Activated effector memory CD4-positive, alpha-beta T cell treated with anti-CD3 and anti-CD28 coated beads, Interleukin-2, amount 50 U/mL, for 16 hours (primary cell): ENCODE measurements around the gene PPM1E.
"Not testable (repeated sequence)": the region's sequence is repeated elsewhere in the genome, so short reads cannot be mapped to it uniquely, and the experiment has no call there.

Source experiments
- DNase-seq: peaks from one replicate; pipeline ENCODE4 v3.0.0-alpha.2; 2020

PPM1E gene

DNA sequence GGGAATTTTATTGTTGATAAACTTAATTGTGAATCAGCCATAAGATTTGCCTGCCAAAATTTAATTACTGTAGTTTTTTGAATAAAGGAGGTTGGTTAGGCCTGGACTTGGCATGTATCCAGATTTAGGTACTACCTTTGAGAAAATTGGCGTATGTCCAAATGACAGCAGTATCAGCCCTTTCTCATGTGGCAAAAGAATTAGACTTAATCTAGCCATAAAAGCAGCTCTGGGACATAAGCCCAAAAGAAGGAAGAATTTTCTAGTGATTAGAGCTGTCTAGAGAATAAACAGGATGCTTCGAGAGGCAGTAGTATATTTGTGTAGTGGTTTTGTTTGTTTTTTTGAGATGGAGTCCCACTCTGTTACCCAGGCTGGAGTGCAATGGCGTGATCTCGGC lies 27.7 kb downstream of the PPM1E start:
- DNase-seq = no peak

DNA sequence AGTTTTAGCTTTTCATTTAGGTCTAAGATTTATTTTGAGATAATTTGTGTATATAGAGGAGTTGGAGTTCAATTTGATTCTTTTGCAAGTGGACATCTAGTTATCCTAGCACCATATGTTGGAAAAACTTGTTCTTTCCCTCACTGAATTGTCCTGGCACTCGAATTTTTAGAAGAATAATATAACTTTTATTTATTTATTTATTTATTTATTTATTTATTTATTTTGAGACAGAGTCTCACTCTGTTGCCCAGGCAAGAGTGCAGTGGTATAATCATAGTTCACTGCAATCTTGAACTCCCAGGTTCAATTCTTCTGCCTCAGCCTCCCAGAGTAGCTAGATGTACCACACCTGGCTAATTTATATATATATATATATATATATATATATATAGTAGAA lies 29.4 kb downstream of the PPM1E start:
- no peak for DNase-seq

DNA sequence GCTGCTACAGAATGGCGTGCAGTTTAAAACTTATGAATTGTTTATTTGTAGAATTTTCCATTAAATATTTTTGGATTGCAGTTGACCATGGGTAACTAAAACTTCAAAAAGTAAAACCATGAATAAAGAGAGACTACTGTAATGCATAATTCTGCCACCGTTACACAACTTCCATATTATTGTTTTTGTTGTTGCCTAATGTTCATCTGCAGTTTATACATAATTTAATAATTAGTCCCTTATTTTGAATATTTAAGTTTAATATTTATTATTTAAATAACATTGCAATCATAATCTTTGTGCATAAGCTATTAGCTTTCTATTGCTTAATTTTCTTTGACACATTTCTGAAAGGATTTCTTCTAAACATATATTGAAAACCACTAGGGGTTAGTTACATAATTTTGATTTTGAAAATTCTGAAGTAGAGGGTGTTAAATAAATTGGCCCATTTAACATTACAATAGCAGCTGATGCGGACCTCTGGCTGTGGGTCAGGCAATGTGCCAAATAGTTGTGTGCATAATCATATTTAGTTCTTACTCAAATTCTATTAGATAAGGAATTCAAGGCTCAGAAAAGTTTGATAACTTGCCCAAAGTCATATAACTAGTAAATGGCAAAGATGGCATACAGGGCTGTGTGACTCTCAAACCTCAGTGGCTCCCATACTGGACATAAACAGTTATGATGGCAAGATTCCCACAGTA lies 31.1 kb downstream of the PPM1E start:
- no peak for DNase-seq

DNA sequence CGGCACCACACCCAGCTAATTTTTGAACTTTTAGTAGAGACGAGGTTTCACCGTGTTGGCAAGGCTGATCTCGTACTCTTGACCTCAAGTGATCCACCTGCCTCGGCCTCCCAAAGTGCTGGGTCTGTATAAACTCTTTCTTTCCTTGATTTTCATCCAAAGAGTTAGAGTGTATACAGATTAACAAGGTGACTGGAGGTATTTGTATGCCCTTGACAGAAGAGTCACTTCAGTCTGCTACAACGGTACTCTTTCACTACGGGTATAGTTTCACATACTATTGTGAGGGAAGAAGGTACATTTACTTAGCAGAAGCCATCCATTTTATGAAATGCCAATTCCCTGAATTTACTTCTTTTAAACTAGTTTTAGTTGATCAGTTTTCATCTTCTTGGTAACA lies 32.5 kb downstream of the PPM1E start:
- no peak for DNase-seq

DNA sequence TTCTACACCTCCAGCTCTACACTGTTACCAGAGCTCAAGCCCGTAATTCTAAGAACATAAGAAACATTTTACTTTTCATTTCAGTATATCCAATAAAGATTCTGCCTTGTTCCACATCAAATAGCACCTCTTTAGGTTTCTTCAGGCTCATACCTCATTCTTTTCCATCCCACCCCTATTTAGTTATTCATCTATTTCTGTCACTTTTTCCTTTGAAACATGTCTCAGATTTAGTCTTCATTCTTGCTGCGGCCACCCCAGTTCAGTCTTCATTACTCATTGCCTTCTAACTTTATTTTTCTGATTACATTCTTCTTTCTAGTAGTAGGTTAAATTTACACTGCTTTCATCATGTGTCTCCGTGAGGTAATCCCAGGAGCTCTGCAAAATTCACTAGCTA lies 33.5 kb downstream of the PPM1E start:
- no peak for DNase-seq

DNA sequence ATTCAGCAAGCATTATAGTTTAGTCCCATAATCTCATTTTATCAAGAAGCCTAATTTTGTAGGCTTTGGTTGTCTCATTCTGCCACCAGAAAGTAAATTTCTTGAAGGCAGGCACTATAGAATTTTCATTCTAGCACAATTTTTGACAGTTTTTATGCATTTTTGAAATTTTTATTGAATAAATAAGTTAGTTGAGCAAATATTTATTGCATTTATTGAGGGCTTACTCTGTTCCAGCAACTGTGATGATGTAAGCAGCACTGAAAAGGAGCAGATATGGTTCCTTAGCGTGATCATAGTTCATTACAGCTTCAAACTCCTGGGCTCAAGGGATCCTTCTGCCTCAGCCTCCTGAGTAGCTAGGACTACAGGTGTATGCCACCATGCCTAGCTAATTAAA lies 34.2 kb downstream of the PPM1E start:
- no peak for DNase-seq

DNA sequence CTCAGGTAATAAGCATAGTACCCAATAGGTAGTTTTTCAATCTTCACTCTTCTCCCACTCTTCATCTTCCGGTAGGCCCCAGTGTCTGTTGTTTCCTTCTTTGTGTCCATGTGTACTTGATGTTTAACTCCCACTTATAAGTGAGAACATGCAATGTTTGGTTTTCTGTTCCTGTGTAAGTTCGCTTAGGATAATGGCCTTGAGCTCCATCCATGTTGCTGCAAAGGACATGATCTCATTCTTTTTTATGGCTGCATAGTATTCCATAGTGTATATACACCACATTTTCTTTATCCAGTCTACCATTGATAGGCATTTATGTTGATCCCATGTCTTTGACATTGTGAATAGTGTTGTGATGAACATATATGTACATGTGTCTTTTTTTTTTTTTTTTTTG lies 38.9 kb downstream of the PPM1E start:
- not testable (repeated sequence) for DNase-seq

DNA sequence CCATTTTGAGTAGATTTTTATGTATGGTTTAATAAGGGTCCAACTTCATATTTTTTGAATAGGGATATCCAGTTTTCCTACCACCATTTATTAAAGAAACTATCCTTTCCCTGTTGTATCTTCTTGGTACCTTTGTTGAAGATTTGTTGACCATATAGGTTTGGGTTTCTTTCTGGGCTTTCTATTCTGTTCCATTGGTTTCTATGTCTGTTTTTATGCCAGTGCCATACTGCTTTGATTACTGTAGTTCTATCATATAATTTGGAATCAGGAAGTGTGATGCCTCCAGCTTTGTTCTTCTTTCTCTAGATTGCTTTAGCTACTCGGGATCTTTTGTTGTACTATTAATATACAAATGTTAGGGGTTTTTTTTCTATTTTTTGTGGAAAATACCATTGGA lies 46.5 kb downstream of the PPM1E start:
- no peak for DNase-seq

DNA sequence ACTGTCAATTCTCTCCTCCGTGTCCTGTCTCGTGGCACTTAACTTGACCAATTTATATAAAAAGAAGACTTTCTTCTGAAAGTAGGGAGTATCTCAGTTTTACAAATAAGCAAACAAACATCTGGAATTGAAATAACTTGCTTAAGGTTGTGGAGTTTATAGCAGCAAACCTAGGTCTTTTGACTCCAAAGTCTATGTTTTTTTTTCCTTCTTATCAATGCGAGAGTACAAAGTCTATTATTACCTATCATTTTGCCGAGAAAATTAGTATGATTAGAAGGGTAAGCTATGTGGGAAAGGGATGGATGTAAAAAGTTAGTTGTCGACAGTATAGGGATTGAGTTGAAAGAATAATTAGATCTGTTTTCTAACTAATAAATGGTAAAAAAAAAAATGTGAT lies 50.4 kb downstream of the PPM1E start:
- no peak for DNase-seq

DNA sequence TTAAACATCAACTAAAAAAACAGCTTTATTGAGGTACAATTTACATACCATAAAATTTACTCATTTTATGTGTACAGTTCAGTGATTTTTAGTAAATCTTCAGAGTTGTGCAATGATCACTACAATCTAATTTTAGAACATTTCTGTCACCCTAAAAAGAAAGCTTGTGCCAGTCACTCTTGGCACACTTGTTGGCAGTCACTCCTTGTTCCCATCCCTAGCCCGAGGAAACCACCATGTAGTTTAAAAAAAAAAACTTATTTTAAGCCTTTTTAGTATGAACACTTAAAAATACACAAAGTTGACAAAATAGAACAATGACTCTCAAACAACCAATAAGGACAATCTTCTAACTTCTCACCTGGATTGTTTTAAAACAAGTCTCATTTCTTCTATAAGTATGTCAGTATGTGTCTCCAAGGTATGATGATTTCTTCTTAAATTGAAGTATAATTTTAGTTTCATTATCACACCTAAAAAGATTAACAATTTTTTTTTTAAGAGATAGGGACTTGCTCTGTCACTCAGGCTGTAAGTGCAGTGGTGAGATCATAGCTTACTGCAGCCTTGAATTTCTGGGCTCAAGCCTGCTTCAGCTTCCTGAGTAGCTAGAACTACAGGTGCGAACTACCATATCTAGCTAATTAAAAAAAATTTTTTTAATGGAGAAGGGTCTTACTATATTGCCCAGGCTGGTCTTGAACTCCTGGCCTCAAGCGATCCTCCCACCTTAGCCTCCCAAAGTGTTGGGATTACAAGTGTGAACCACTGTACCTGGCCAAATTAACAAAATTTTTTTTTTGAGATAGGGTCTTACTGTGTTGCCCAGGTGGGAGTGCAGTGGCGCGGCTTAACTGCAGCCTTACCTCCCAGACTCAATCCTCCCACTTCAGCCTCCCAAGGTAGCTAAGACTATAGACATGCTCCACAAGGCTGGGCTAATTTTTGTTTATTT lies 53.2 kb downstream of the PPM1E start:
- DNase-seq = no peak

DNA sequence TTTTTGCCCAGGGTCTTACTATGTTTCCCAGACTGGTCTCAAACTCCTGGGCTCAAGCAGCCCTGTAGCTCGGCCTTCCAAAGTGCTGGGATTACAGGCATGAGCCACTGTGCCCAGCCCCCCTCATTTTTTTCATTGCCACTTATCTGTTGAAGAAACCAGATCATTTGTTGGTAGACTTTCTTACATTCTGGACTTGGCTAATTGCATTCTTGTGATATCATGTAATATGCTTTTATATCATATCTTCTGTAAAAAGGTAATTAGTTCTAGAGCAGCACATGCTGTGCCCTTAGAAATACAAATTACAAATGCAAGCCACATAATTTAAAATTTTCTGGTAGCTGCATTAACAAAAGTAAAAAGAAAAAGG lies 53.9 kb downstream of the PPM1E start:
- no peak for DNase-seq

DNA sequence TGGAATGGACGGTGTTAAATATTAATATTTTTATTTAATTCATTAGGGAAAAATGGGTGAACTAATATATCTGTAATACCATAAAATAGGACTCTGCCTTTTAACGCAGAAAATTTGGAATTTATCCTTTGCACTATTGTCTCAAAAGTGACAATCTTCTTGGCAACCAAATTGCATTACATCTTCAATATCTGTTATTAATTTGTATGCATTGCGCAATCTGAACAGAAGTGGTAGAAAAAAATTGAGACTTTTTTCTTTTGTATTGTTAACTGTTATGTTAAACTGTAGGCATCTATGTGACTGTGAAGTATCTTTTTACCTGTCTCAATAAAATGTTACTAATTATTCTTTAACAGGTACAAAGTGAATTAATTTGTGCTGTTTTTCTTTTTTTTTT lies 55.6 kb downstream of the PPM1E start:
- DNase-seq = no peak

DNA sequence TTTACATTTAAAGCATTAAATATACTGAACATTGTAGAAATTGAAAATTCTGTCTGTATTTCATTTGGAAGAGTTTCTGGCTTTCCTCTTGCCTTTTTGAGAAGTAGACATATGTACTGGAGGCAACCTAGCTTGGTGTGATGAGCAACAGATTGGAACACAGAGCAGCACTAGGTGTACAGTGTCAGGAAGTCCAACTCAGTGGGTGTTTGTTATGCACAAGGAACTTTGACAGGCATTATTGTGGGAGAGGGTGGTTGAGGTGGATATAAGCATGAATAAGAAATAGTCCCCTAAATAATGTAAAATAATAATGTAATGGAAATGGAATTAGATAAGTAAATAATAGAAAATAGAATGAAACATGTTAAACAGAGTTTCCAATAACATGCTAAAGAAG lies 58.1 kb downstream of the PPM1E start:
- no peak for DNase-seq

DNA sequence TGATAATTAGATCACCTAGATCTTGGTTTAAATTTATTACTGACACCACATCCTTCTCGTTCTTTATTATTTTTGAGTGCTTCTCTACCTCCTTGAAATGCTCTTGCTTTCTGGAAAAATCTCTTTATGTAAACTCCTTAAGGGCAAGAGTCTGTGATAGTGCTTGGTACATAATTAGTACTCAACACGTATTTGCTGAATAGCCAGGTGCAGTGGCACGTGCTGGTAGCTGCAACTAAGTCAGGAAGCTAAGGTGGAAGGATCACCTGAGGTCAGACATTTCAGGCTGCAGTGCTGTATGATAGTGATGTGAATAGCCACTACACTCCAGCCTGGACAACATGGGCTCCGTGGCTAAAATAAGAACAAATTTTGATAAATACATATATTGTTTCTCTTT lies 63.0 kb downstream of the PPM1E start:
- DNase-seq = no peak

DNA sequence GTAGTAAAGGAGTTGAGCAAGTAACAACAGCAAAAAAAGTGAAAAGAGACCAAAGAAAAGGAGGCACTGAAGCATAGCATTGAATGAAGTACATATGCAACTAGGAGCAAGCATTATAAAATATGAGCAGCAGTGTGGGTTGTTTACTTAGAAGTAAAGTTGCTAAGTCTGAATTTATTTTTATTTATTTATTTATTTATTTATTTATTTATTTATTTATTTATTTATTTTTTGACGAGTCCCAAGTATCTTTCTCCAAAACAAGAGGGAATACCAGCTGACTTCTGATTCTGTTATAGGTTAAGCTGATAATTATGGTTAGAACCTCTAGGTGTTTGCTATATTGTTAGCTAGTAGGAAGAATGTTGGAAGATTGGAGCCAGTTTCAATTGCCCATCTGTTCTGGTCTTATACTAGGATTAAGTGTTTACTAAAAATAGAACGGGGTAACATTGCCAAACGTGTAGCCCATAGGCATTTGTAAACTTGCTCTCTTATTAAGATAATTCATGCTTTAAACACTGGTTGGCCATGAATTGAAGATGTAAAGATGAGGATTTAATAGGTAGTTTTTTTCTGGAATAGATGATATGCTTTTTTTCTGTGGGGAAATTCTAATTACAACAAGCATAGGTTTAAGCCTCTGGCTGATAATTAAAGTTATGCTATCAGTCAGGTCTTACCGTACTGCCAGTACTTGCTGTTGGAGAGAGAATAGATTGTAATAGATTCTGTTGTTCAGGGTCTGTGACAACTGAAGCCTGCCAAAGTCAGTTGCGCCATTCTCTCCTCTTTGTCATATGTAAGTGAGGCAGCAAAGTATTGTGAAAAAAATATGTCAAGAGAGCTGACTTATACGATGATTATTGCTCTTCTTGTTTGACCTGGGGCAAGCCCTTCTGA lies 66.7 kb downstream of the PPM1E start:
- no peak for DNase-seq

DNA sequence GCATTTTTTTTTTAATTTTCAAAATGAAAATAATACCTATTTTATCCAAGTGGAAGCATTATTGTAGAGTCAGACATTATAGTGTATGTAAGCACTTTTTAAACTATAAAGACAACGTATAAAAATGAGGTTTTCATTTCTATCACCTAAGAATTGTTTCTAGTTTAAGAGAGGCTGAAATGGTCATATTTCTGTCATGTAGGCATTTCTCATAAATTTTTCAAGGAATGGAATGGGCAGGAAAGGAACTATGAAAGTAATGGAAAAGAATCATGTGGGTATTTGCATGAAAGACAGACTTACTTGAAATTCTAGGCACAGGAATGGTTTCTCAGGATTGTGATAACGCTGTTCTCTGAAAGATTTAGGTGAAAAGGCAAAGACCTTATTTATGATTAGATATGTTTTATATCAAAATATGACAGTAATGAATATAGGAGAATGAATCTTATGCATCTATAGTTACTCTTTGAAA lies 67.4 kb downstream of the PPM1E start:
- DNase-seq = no peak

DNA sequence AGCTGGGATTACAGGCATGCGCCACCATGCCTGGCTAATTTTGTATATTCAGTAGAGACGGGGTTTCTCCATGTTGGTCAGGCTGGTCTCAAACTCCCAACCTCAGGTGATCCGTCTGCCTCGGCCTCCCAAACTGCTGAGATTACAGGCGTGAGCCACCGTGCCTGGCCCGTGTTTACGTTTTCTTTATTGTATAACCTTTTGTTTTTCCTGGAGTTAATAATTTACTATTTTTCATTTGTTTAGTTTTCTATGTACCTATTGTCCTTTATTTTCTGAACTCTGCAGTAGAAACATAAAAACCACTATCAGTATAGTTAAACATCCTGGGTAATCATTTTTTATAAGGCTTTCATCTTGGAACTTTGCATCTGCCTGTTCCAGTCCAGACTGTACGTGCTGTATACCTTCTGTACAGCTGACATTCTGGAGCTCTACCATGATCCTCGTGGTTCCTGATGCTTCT lies 73.6 kb downstream of the PPM1E start:
- no peak for DNase-seq

DNA sequence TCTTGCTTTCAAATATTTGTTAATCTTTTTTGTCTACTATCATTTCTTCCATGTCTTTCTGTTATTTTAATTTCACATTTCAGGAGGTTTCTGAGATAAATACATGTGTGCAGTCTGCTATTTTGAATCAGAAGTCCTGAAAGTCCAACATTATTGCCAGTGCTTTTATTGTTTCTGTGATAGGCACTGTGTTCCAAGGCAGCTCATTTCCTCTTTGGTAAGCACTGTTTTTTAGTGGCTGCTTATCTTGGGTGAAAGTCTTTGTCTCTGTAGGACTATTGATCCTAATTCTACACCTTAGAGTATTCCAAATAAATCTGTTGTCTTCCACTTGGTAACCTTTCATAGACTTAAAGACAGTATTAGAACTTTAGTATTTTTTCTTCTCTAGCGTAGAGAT lies 76.1 kb downstream of the PPM1E start:
- no peak for DNase-seq

DNA sequence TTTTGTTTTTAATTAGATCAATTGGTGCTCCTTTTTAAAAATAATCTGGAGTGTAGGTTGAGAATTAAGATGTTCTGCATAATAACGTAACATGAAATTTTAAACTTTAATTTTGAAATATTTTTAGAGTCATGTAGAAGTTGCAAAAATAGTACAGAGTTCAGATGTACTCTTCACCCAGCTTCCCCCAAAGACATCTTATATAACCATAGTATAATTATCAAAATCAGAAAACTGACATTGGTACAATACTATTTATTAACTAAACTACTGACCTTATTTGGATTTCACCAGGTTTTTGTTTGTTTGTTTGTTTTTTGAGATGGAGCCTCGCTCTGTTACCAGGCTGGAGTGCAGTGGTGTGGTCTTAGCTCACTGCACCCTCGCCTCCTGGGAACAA lies 76.9 kb downstream of the PPM1E start:
- no peak for DNase-seq

DNA sequence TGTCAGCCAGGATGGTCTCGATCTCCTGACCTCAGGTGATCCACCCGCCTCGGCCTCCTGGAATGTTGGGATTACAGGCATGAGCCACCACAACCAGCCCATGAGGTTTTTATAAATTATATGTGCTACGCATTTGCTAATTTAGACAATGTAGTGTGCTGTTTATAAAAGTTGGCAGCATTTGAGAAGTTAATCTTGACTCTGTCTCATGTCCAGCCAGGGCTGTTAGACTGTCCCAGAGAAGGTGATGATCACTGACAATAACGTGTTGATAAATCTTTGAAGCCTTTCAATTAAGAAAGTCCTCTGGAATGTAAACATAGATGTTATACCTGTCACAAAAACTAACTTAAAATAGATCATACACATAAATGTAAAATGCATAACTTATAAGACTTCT lies 82.0 kb downstream of the PPM1E start:
- no peak for DNase-seq

DNA sequence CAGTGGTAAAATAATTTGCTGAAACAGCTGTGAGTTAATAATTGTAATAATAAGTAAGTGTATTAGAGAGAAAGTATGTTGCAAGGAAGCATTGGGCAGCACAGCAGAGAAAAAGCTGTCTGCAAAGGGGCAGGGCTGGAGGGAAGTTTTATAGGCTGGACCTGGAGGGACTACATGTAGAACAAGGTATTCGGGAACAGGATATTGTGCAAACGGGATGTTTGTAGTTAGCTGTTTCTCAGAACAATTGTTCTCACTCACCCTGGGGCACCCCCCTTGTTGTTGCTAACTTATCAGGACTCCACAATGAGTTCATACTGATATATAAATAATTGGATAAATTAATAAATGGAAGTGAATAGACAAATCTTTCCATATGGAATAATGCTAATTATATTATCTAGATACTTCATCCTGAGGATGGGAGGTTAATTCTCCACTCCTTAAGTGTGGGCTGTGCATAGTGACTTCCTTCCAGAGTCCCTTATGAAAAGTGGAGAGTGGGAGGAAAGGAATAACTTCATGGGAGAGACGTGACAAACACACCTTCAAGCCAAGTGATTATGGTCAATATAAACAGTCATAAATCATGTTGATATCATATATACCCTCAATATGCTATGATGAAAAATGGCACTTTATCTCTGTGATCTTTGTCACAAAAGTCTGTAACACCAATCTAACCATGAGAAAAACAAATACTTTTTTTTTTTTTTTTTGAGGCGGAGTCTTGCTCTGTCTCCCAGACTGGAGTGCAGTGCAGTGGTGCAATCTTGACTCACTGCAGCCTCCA lies 85.4 kb downstream of the PPM1E start:
- no peak for DNase-seq

DNA sequence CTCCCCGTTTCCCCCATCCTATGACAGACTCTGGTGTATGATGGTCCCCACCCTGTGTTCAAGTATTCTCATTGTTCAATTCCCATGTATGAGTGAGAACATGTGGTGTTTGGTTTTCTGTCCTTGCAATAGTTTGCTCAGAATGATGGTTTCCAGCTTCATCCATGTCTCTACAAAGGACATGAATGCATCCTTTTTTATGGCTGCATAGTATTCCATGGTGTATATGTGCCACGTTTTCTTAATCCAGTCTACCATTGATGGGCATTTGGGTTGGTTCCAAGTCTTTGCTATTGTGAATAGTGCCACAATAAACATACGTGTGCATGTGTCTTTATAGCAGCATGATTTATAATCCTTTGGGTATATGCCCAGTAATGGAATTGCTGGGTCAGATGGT lies 90.8 kb downstream of the PPM1E start:
- not testable (repeated sequence) for DNase-seq
